DMS79 (cell line): ENCODE data around the gene CBR4.
"Not testable (repeated sequence)": the region's sequence is repeated elsewhere in the genome, so short reads cannot be mapped to it uniquely, and the experiment has no call there.

Experiments
- DNase-seq: peaks from one replicate; lab custom pipeline; 2025; lab: John Stamatoyannopoulos, UW

Gene CBR4

GRCh38 chr4:169010125-169011023 lies at the start of gene CBR4:
Gene CBR4 (minus strand): TSS chr4:169010255. CDS start chr4:169010089, 166 bp downstream.
- DNase-seq: peak; percentile 86

- DNase-seq: no peak
Observed at GRCh38 chr4:169059306-169060211, 49.5 kb upstream of the CBR4 start.

DNA sequence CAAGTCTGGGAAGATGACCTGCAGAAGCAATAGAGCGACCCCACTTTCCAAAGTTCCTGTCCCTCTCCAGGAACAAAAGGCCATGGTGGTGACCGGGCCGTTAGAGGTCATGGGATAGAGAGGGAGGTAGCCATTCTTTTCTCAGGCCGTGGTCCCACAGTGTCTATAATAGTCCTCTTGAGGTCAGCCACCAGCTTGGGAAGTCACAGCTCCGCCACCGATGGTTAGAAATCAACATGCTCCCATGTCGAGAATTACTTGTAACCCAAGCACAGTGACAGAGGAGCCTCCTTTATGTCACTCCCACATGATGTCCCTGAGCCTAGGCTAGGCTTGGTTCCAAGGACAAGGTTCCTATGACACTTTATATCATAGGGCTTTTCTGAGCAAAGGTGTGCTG lies 48.3 kb upstream of the CBR4 start:
- no peak for DNase-seq

DNA sequence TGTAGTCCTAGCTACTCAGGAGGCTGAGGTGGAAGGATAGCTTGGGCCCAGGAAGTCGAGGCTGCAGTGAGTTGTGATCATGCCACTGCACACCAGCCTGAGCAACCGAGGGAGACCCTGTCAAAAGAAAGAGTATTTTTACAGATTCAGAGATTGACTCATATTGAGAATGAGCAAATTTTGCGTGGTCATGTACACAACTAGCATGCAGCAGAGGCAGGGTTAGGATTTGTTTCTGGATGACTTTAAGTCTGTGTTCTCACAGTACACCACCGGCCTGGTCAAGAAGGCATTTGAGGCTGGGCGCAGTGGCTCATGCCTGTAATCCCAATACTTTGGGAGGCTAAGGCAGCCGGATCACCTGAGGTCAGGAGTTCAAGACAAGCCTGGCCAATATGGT lies 44.8 kb upstream of the CBR4 start:
- DNase-seq: no peak

DNA sequence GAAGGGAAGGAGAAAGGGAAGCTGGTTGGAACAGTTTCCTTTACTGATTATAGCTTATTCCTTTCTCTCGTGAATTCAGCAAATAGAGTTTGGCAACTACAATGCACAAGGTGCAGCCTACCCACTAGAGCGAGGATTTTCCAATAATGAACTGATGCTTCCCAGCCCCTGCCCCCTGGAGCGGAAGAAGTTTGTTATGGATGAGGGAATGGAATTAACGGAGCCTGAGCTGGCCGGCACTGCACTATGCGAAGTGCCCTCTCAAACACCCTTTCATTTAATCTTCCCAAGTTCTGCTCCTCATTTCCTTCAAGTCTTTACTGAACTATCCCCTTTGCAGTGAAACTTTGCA lies 42.5 kb upstream of the CBR4 start:
- no peak for DNase-seq

GRCh38 chr4:169051761-169052593 lies 41.9 kb upstream of the CBR4 start:
- DNase-seq: no peak

DNA sequence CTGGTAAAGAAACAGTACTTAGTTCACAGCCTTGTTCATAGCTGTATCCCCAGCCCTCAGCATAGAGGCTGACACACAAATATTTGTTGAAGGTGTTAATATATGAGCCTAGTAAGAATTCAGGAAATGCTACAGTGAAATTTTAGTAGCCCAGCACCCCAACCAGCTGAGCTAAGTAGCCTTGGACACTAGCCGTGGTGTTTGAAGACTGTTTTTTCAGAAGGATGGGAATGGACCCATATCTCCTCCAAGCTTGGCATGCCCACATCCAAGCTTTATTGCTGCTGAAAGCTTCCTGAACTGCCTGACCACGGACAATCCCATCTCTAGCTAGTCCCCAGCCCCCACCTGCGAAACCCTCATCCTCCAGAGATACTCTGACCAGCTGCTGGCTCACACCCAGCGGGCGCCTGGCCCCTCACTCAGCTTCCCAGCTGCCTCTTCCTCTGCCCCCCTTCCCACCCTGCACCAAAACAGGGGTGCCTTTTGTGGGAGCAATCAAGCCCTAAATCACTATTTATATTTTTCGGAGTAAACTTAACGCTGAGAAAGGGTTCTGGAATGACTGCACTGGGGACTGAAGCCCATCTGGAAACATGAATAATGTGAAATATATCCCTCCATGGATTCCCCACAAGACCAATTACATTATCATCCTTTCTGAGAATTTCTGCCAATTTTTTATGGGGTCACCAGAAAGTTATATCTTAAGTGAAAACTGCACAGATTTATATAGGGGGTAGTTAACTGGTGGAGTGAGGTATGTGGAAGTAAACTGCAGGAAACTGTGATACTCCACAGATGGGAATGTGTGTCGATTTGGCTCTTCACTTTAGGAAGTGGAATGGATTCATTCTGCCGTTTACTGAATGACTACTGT lies 41.1 kb upstream of the CBR4 start:
- DNase-seq: no peak

DNA sequence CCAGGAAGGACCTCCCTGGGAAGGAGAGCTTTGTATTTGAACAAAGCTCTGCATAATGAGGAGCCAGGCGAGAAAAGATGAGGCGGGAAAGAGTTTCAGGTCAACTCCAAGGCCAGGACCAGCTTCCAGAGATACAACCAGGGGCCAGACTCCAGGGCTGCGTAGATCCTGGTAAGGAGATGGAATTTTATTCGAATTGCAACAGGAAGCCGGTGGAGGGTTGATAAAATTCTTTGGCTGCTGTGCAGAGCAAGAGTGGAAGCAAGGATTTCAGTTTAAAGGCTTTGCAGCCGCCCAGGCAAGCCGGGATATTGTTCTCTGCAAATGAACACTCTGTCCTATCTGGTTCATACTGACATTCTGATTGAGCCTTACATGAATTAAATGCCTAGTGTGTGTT lies 40.2 kb upstream of the CBR4 start:
- DNase-seq: no peak

- no peak for DNase-seq
Observed at GRCh38 chr4:169048868-169049414, 38.9 kb upstream of the CBR4 start.

DNA sequence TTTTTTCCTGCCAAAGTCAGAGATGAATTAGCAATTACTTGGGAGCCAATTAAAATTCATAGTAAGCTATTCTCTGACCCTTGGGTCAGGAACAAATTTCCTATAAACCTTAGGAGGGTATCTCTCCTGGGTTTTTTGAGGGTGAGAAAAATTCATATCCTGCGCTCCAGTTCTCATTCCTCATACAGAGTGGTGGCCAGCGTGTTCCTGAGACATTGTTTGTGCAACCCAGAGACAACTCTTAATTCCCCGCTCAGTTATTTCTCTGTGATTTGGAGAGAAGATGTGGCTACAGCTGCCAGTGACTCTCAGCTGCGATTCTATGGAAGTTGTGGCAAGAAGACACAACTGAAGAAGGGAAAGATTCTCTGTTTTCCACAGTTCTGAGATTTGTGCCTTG lies 37.9 kb upstream of the CBR4 start:
- no peak for DNase-seq

GRCh38 chr4:169045862-169046584 lies 36.0 kb upstream of the CBR4 start:
- no peak for DNase-seq

GRCh38 chr4:169044714-169045447 lies 34.8 kb upstream of the CBR4 start:
- DNase-seq: no peak

DNA sequence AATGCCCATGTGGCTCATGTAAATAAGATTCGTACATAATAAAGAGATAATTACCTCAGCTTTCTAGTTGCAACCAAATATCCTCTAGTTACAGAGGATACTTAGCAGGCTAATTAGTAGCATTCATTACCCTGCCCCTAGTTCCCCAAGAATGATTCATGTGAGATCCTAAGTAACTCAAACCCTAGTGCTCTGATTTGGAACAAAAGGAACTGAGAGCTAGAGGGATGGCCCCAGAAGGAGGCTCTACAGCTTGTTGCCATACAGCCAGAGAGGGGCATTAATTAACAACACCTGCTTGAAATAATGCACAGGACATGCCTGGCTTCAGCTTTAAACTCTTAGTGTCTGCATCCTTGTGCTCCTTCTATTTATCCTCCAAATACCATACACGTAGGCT lies 32.6 kb upstream of the CBR4 start:
- DNase-seq: no peak

- DNase-seq: no peak
Observed at GRCh38 chr4:169040559-169041261, 30.7 kb upstream of the CBR4 start.

GRCh38 chr4:169039251-169039954 lies 29.3 kb upstream of the CBR4 start:
- no peak for DNase-seq

DNA sequence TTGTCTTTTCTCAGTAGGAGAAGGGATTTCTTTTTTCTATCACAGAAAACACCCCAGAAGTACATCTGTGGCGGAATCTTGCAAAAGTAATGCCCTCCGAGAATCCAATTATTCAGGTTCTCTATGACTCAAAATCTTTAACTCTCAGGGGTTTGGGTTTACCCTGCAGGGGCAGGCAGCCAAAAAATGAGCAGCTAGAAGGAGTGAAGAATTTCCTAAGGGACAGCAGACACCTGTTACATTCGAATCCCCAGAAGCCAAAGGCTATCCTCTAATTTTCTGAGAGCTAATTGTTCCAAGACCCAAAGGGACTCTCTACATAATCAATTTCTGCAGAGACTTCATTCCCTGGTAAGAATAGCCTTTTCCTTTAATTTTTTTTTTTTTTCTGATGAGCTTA lies 27.5 kb upstream of the CBR4 start:
- DNase-seq: no peak

DNA sequence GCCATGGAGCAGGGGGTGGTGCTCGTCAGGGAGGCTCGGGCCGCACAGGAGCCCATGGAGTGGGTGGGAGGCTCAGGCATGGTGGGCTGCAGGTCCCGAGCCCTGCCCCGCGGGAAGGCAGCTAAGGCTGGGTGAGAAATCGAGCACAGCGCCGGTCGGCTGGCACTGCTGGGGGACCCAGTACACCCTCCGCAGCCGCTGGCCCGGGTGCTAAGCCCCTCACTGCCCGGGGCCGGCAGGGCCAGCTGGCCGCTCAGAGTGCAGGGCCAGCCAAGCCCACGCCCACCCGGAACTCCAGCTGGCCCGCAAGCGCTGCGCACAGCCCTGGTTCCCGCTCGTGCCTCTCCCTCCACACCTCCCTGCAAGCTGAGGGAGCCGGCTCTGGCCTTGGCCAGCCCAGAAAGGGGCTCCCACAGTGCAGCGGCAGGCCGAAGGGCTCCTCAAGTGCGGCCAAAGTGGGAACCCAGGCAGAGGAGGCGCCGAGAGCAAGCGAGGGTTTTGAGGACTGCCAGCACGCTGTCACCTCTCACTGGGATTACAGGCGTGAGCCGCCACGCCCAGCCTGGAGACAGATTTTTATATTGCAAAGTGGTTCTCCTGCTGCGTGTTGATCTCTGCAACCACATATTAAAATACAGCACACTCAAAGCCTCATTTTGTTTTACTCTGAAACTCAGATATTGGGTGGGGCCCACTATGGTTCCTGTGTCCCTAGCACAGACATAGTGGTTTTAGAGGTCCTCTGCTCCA lies 26.0 kb upstream of the CBR4 start:
- not testable (repeated sequence) for DNase-seq
